Measurements from ENCODE around the gene BIVM.

BIVM gene

DNA sequence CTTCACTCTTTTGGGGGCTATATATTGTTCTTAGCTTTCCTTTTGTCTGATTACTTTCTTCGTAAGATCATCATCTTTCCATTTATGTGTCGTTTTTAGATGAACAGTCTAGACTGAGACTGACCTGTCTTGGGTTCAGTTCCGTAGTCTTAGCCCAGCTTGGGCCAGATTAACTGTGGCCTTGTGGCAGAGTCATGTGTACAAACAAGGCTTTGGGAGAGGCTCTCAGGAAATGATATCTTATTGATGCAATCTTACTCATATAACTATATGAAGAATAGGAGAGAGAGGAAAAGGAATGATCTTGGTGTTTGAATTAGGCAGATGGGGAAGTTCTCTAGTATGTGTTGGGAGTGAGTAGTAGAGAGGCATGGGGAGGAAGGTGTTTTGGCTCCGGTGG, 40.1 kb downstream of the BIVM start:
- in situ Hi-C loops (cut with MboI; ENCODE audit: low sequenced_read_pairs) = no loop called here

DNA sequence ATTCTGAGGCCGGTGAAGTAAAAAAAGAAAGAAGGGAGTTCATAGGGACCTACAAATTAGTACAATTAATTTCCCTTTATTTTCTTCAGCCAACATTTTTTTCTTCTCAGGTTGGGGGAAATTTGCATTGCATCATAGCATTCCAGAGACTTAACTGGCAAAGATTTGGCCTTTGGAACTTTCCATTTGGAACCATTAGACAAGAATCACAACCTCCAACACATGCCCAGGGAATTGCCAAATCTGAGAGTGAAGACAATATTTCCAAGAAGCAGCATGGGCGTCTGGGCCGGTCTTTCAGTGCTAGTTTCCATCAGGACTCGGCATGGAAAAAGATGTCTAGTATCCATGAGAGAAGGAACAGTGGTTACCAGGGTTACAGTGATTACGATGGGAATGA, 40.5 kb downstream of the BIVM start:
- in situ Hi-C loops (cut with MboI; ENCODE audit: low sequenced_read_pairs) = no loop called here

DNA sequence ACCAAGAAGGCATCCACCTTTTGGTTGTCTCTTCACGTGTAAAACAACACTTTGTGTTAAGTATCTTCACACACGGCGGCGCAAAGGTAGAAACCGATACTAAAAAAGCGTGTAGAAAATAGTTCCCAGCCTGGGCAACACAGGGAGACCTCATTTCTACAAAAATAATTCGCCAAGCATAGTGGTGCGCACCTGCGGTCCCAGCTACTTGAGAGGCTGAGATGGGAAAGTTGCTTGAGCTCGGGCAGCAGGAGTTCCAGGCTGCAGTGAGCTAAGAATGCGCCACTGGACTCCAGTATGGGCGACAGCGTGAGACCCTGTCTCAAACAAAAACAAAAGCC, 46.3 kb downstream of the BIVM start:
- in situ Hi-C loops (cut with MboI; ENCODE audit: low sequenced_read_pairs) = loop anchor here (10.0 kb wide), 1 partner anchor 250 kb away; the partner anchor contains the start of gene TPP2

- in situ Hi-C loops (cut with MboI; ENCODE audit: low sequenced_read_pairs) = loop anchor here (10.0 kb wide), 1 partner anchor 251 kb away; the partner anchor contains the start of gene TPP2
Measured at GRCh38 chr13:102845630-102846260, 46.8 kb downstream of the BIVM start, which contains the start of gene ERCC5. TSS of gene ERCC5 (plus strand) at chr13:102846032. CDS start at chr13:102846267, 235 bp downstream.

GRCh38 chr13:102846261-102847015, 47.5 kb downstream of the BIVM start:
- in situ Hi-C loops (cut with MboI; ENCODE audit: low sequenced_read_pairs) = loop anchor here (10.0 kb wide), 1 partner anchor 252 kb away; the partner anchor contains the start of gene TPP2

- in situ Hi-C loops (cut with MboI; ENCODE audit: low sequenced_read_pairs) = loop anchor here (10.0 kb wide), 1 partner anchor 253 kb away; the partner anchor contains the start of gene TPP2
Measured at GRCh38 chr13:102847272-102848234, 48.6 kb downstream of the BIVM start.

DNA sequence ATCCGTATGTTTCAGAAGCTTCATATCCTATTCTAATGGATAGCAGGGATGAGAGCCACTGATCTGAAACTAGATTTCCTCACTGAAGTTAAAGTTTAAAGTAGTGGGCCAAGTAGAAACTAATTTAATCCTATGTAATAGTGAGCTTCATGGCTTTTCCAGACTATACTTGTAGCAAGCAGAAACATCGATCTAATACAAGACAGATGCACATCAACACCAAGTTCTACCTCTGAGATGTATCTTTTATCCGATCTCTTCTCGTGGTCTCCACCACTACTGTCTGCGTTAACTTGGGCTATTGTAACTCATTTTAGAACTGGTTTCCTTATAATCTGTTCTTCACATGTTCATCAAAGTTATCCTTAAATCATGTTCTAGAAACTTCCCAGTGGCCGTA, 50.0 kb downstream of the BIVM start:
- in situ Hi-C loops (cut with MboI; ENCODE audit: low sequenced_read_pairs) = loop anchor here (10.0 kb wide), 1 partner anchor 254 kb away; the partner anchor contains the start of gene TPP2

GRCh38 chr13:102852556-102852955, 53.6 kb downstream of the BIVM start:
- in situ Hi-C loops (cut with MboI; ENCODE audit: low sequenced_read_pairs) = no loop called here

DNA sequence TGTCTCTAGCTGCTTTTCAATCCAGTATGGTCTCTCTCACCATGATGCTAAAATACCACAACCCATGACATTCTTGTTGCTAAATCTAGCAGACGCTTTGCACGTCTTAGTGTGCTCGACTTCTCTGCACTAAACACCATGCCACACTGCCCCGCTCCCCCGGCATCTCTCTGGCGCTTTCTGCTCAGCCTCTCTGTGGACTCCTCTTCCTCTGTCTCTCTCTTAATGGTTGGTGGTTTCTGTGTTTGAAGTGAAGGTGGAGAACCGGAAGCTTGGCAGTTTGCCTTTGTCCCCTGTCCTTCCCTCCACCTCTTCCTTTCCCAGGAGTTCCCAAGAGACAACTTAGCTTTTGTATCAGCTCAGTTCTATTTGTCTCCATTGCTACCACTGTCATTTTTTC, 55.8 kb downstream of the BIVM start:
- in situ Hi-C loops (cut with MboI; ENCODE audit: low sequenced_read_pairs) = no loop called here

DNA sequence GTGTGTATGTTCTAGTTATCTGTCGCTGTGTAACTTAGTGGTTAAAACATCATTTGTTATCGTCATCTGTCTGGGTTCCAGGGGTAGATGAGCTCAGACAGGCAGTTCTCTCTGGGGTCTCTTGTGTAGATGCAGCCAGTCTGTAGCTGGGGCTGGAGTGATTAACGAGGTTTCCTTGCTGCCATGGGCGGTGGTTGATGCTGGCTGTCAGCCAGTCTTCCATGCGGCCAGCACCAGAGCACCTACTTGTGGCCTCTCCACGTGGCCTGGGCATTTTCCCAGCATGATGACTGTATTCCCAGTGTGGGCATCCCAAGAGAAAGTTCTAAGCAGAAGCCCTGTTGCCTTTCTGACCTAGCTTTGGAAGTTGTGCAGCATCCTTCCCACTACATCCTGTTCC, 57.6 kb downstream of the BIVM start:
- in situ Hi-C loops (cut with MboI; ENCODE audit: low sequenced_read_pairs) = no loop called here

DNA sequence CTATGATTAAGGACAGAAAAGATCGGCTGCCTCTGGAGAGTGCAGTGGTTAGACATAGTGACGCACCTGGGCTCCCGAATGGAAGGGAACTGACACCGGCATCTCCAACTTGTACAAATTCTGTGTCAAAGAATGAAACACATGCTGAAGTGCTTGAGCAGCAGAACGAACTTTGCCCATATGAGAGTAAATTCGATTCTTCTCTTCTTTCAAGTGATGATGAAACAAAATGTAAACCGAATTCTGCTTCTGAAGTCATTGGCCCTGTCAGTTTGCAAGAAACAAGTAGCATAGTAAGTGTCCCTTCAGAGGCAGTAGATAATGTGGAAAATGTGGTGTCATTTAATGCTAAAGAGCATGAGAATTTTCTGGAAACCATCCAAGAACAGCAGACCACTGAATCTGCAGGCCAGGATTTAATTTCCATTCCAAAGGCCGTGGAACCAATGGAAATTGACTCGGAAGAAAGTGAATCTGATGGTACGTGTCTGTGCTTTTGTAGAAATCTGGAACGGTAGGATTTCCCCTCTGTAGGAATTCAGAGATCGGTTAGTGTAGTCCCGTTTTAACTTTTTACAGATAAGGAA, 63.8 kb downstream of the BIVM start:
- in situ Hi-C loops (cut with MboI; ENCODE audit: low sequenced_read_pairs) = no loop called here

DNA sequence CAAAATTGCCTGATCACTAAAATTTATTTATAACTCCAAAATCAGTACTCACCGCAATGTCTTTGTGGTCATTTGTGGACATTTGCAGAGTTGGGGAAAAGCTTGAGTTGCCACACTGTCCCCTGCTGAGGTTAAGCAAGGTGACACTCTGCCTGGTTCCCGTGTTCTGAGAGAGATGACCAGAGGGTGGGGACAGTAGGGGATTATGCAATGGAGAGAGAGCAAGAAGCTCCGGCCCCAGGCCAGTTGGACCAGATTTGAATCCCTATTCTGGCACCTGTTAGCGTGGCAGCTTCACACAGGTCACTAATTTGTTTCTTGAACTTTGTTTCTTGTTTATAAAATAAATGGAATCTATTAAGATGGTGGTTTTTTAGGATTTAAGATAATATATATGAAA, 64.7 kb downstream of the BIVM start:
- in situ Hi-C loops (cut with MboI; ENCODE audit: low sequenced_read_pairs) = no loop called here

DNA sequence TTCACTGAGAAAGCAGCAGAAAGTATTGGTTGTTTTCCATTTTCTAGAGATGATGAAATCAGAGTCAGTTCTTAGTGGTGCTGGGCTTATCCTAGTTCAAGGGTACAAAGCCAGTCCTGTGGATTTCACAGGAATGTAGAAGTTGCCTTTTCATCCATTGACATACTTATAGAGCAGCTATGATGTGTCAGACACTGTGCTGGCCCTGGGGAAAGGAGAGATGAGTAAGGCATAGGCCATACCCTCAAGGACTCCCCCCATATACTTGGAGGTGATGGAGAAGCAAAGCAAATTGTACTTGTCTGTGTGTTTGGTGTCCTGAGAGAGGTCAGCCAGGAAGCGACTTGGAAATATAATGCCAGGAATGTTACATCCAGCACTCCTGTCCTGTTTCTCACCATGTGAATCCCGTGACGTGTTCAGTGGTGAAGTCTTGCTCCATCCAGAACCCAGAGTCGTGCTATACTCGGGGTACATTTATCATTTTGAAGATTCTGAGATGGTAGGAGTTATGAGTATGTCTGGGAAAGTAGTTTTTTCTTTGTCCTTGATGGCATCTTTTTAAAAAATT, 69.5 kb downstream of the BIVM start:
- in situ Hi-C loops (cut with MboI; ENCODE audit: low sequenced_read_pairs) = no loop called here

- in situ Hi-C loops (cut with MboI; ENCODE audit: low sequenced_read_pairs) = no loop called here
Measured at GRCh38 chr13:102869948-102870676, 71.2 kb downstream of the BIVM start.

GRCh38 chr13:102870677-102871415, 71.9 kb downstream of the BIVM start:
- in situ Hi-C loops (cut with MboI; ENCODE audit: low sequenced_read_pairs) = no loop called here

GRCh38 chr13:102872131-102872530, 73.2 kb downstream of the BIVM start:
- in situ Hi-C loops (cut with MboI; ENCODE audit: low sequenced_read_pairs) = no loop called here

- in situ Hi-C loops (cut with MboI; ENCODE audit: low sequenced_read_pairs) = no loop called here
Measured at GRCh38 chr13:102872531-102872930, 73.6 kb downstream of the BIVM start.

- in situ Hi-C loops (cut with MboI; ENCODE audit: low sequenced_read_pairs) = no loop called here
Measured at GRCh38 chr13:102873653-102874052, 74.7 kb downstream of the BIVM start.

DNA sequence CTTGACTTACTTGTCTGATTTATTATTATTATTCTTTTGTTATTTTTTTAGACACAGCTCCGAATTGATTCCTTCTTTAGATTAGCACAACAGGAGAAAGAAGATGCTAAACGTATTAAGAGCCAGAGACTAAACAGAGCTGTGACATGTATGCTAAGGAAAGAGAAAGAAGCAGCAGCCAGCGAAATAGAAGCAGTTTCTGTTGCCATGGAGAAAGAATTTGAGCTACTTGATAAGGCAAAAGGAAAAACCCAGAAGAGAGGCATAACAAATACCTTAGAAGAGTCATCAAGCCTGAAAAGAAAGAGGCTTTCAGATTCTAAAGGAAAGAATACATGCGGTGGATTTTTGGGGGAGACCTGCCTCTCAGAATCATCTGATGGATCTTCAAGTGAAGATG, 76.3 kb downstream of the BIVM start:
- in situ Hi-C loops (cut with MboI; ENCODE audit: low sequenced_read_pairs) = no loop called here
